HFFc6 (cell line): ENCODE measurements around the gene SLC16A12. TPM values are rescaled to one million over a fixed set of nuclear protein-coding genes. Genes with fewer than 3 reads are reported as not detected.

ENCODE experiments used
- DNase-seq: peaks from one replicate; pipeline ENCODE4 v3.0.0-alpha.2; 2018
- H3K27ac Mint-ChIP-seq: 2 replicates; pipeline ENCODE4 v1.8.0; 2020; ENCODE audit warnings: mild to moderate bottlenecking, mixed read lengths
- H3K27me3 Mint-ChIP-seq: 2 replicates; pipeline ENCODE4 v1.8.0; 2021; ENCODE audit warnings: mild to moderate bottlenecking, moderate library complexity, mixed read lengths; ENCODE audit not compliant: insufficient read depth
- H3K36me3 Mint-ChIP-seq: 2 replicates; pipeline ENCODE4 v1.8.0; 2021; ENCODE audit warnings: low read depth, mixed read lengths
- H3K4me1 Mint-ChIP-seq: 2 replicates; pipeline ENCODE4 v1.8.0; 2020; ENCODE audit warnings: low read depth, mixed read lengths
- H3K4me3 Mint-ChIP-seq: 2 replicates; pipeline ENCODE4 v1.8.0; 2020; ENCODE audit warnings: mild to moderate bottlenecking, moderate library complexity, mixed read lengths
- H3K9me3 Mint-ChIP-seq: 2 replicates; pipeline ENCODE4 v1.8.0; 2020; ENCODE audit warnings: mild to moderate bottlenecking, mixed read lengths
- CTCF ChIP-seq: fragments of 200-600 bp; sonication (generic); IDR thresholded peaks from 2 replicates; pipeline ENCODE4 v1.5.0; 2021; ENCODE audit warnings: antibody characterized with exemption, mild to moderate bottlenecking
- total RNA-seq, 6 experiments: library from RNA; stranded (reverse); fragmentation: NEBNext Ultra II Directional; extraction: Animal tissue kit (Norgen Biotek cat#: 25700); gene quantifications; 2 replicates in 1 of 6; 3 replicates in 5 of 6; pipeline ENCODE4 v1.2.3, GENCODE V29; 2021

Gene SLC16A12
- total RNA-seq, 6 experiments from 2014 or later, result not detected

GRCh38 chr10:89494575-89494974, 40.8 kb downstream of the SLC16A12 start:
- no peak for TF ChIP-seq CTCF
- no peak for DNase-seq

GRCh38 chr10:89494068-89494467, 41.3 kb downstream of the SLC16A12 start:
- no peaks in the 10 kb centered on the region for H3K9me3 Mint-ChIP-seq
- no peak overlapping the region for H3K4me3 Mint-ChIP-seq
- H3K27me3 Mint-ChIP-seq, result peaks cover 13% of the 10 kb centered on the region
- no peak for DNase-seq
- no peak overlapping the region for H3K27ac Mint-ChIP-seq
- TF ChIP-seq CTCF, result no peak
- H3K36me3 Mint-ChIP-seq, result no peaks in the 10 kb centered on the region
- H3K4me1 Mint-ChIP-seq, result no peaks in the 10 kb centered on the region

More at GRCh38 chr10:89494575-89494974, 40.8 kb downstream of the SLC16A12 start:
- H3K27me3 Mint-ChIP-seq, result peaks cover 15% of the 10 kb centered on the region
- no peaks in the 10 kb centered on the region for H3K36me3 Mint-ChIP-seq
- H3K9me3 Mint-ChIP-seq, result no peaks in the 10 kb centered on the region
- H3K4me1 Mint-ChIP-seq, result no peaks in the 10 kb centered on the region
- no peak overlapping the region for H3K27ac Mint-ChIP-seq
- H3K4me3 Mint-ChIP-seq, result no peak overlapping the region

- H3K36me3 Mint-ChIP-seq, result no peaks in the 10 kb centered on the region
- no peak overlapping the region for H3K4me3 Mint-ChIP-seq
- TF ChIP-seq CTCF, result no peak
- DNase-seq, result no peak
- H3K4me1 Mint-ChIP-seq, result no peaks in the 10 kb centered on the region
- H3K9me3 Mint-ChIP-seq, result no peaks in the 10 kb centered on the region
- H3K27me3 Mint-ChIP-seq, result peaks cover 7% of the 10 kb centered on the region
- no peak overlapping the region for H3K27ac Mint-ChIP-seq
Measured at GRCh38 chr10:89491932-89492331, 43.5 kb downstream of the SLC16A12 start.

- DNase-seq, result no peak
- no peak for TF ChIP-seq CTCF
- Mint-ChIP-seq H3K27ac (no peak overlapping the region), H3K9me3 (no peaks in the 10 kb centered on the region), H3K27me3 (peaks cover 8% of the 10 kb centered on the region), H3K4me1 (no peaks in the 10 kb centered on the region), H3K36me3 (no peaks in the 10 kb centered on the region), H3K4me3 (no peak overlapping the region)
Measured at GRCh38 chr10:89490596-89491335, 44.6 kb downstream of the SLC16A12 start.

GRCh38 chr10:89482256-89482655, 53.1 kb downstream of the SLC16A12 start:
- no peaks in the 10 kb centered on the region for H3K9me3 Mint-ChIP-seq
- no peak for DNase-seq
- peaks cover 7% of the 10 kb centered on the region; the same call in 1 of the 2 replicates for H3K27me3 Mint-ChIP-seq
- peak overlapping the region; percentile 82 for H3K27ac Mint-ChIP-seq
- peak overlapping the region; percentile 39; the same call in 1 of the 2 replicates for H3K4me3 Mint-ChIP-seq
- no peak for TF ChIP-seq CTCF
- no peaks in the 10 kb centered on the region for H3K36me3 Mint-ChIP-seq
- peaks cover 47% of the 10 kb centered on the region for H3K4me1 Mint-ChIP-seq
